Stomach (tissue), 9 donors: ENCODE data around the gene BLACAT1. TPM values are rescaled to one million over a fixed set of nuclear protein-coding genes. Genes with fewer than 3 reads are reported as not detected.

Source experiments
- DNase-seq, 2 donors: peaks; one replicate each; pipeline versions ENCODE4 v3.0.0 to v3.0.0-alpha.2; 2013 to 2019
- H3K27ac ChIP-seq, 5 donors: fragments of 200-600 bp in 4 of 5; sonication (generic) in 4 of 5; one replicate each; pipeline ENCODE4 v1.5.1; 2013 to 2019; ENCODE audit warnings: mild to moderate bottlenecking in 1 of 5, moderate library complexity in 1 of 5
- H3K27me3 ChIP-seq, 3 donors: fragments of 200-600 bp; sonication (generic); one replicate each; pipeline ENCODE4 v1.5.1; 2017 to 2019; ENCODE audit warnings: mixed run types in 1 of 3
- H3K36me3 ChIP-seq, 4 donors: fragments of 200-600 bp; sonication (generic); 1 replicate in 3 of 4; 2 replicates in 1 of 4; pipeline ENCODE4 v1.5.1; 2016 to 2019
- H3K4me1 ChIP-seq, 4 donors: fragments of 200-600 bp; sonication (generic); one replicate each; pipeline ENCODE4 v1.5.1; 2016 to 2019
- H3K4me3 ChIP-seq, 4 donors: fragments of 200-600 bp; sonication (generic) in 3 of 4; one replicate each; pipeline ENCODE4 v1.5.1; 2016 to 2019; ENCODE audit warnings: mild to moderate bottlenecking in 1 of 4
- H3K9me3 ChIP-seq, 4 donors: fragments of 200-600 bp; sonication (generic); one replicate each; pipeline ENCODE4 v1.5.1; 2016 to 2019
- CTCF ChIP-seq, 7 experiments: fragments of 450-650 bp in 4 of 7; fragments of 200-600 bp in 3 of 7; sonication (generic) in 3 of 7; IDR thresholded peaks; one replicate each; pipeline ENCODE4 v1.5.1; 2016 to 2019; ENCODE audit warnings: antibody characterized with exemption in 7 of 7, control low read depth in 2 of 7, mild to moderate bottlenecking in 1 of 7
- EP300 ChIP-seq: sonication (generic); formaldehyde crosslinking; IDR thresholded peaks from one replicate; pipeline ENCODE4 v1.6.1; 2017; ENCODE audit warnings: antibody characterized with exemption
- POLR2A ChIP-seq, 4 donors: fragments of 450-650 bp; IDR thresholded peaks; one replicate each; pipeline ENCODE4 v1.6.1; 2016; ENCODE audit warnings: antibody characterized with exemption in 4 of 4, control low read depth in 2 of 4, mild to moderate bottlenecking in 1 of 4, moderate library complexity in 1 of 4
- POLR2AphosphoS5 ChIP-seq, 3 donors: sonication (generic); formaldehyde crosslinking; IDR thresholded peaks; one replicate each; pipeline ENCODE4 v1.6.1; 2016; ENCODE audit warnings: antibody characterized with exemption in 3 of 3
- WGBS, 5 donors: extraction: QIAGEN DNeasy Blood & Tissue Kit in 3 of 5; methylation state at CpG; one replicate each; pipeline versions ENCODE4 v1.1.5 to v1.1.7; 2013 to 2018; 5-methylcytosine and 5-hydroxymethylcytosine counted together
- intact Hi-C: fragments of 100-400 bp; cut with DNase I; formaldehyde crosslinking; loops from one replicate; pipeline ENCODE4 v1.15.1; 2023; ENCODE audit warnings: low total_unique reads
- polyA plus RNA-seq, 3 donors: library from polyadenylated mRNA; stranded (reverse); fragments of 200-250 nt; gene quantifications; one replicate each; pipeline ENCODE4 v1.2.3, GENCODE V29; 2013
- total RNA-seq, 5 donors: library from RNA; depleted of rRNA; stranded (reverse); fragments of >200 nt; gene quantifications; one replicate each; pipeline versions ENCODE4 v1.1.0 to v1.2.3, GENCODE V29; 2014 to 2016
- donor health status: healthy with polysubstance abuse.
- donor health status: Bipolar disorder and iron deficiency.
- donor health status: healthy.

BLACAT1 gene
- total and polyA plus RNA-seq, 8 donors, result 0.37 to 0.43 TPM; not detected in 6

- TF ChIP-seq CTCF (IDR thresholded peaks at IDR 0.05) (no peak), EP300 (no peak), POLR2A (IDR thresholded peaks at IDR 0.05) (no peak), POLR2AphosphoS5 (IDR thresholded peaks at IDR 0.05) (no peak)
- H3K27ac ChIP-seq, result no peak overlapping the region
- H3K4me1 ChIP-seq, result peaks cover 0 to 12% (median 7%) of the 10 kb centered on the region in 4 donors
- no peaks in the 10 kb centered on the region for H3K36me3 ChIP-seq
- 85 to 92% (median 89%) methylated on average over 7 of the region's 7 CpGs for WGBS, 5 donors
- intact Hi-C loops, result no loop called here
- H3K9me3 ChIP-seq, result peaks cover 0 to 16% (median 12%) of the 10 kb centered on the region in 4 donors
- H3K4me3 ChIP-seq, result no peak overlapping the region
- no peak for DNase-seq
- peaks cover 0 to 60% (median 10%) of the 10 kb centered on the region in 3 donors for H3K27me3 ChIP-seq
Measured at GRCh38 chr1:205473966-205474365, 18.1 kb upstream of the BLACAT1 start.

GRCh38 chr1:205473475-205473874 is 17.6 kb upstream of the BLACAT1 start:
- Histone ChIP-seq H3K4me1 (peaks cover 0 to 10% (median 7%) of the 10 kb centered on the region in 4 donors), H3K9me3 (peaks cover 0 to 16% (median 12%) of the 10 kb centered on the region in 4 donors), H3K27ac (no peak overlapping the region), H3K36me3 (no peaks in the 10 kb centered on the region), H3K27me3 (peaks cover 0 to 56% (median 10%) of the 10 kb centered on the region in 3 donors), H3K4me3 (no peak overlapping the region)
- 26 to 44% (median 31%) methylated on average over 4 of the region's 4 CpGs for WGBS, 5 donors
- intact Hi-C loops, result no loop called here
- DNase-seq, result no peak
- TF ChIP-seq POLR2AphosphoS5 (IDR thresholded peaks at IDR 0.05), result no peak
- no peak for TF ChIP-seq EP300
- no peak for TF ChIP-seq POLR2A (IDR thresholded peaks at IDR 0.05)
- TF ChIP-seq CTCF (IDR thresholded peaks at IDR 0.05), result no peak

GRCh38 chr1:205472737-205473441 is 17.0 kb upstream of the BLACAT1 start:
- H3K9me3 ChIP-seq, result peaks cover 0 to 16% (median 12%) of the 10 kb centered on the region in 4 donors
- DNase-seq, result peak in 1 of 2 donors; percentile 52
- 16 to 28% (median 22%) methylated on average over 13 of the region's 13 CpGs for WGBS, 5 donors
- H3K27ac ChIP-seq, result no peak overlapping the region
- peaks cover 0 to 51% (median 10%) of the 10 kb centered on the region in 3 donors for H3K27me3 ChIP-seq
- intact Hi-C loops, result no loop called here
- H3K4me1 ChIP-seq, result peaks cover 0 to 5% (median 4%) of the 10 kb centered on the region in 4 donors
- no peak overlapping the region for H3K4me3 ChIP-seq
- no peak for TF ChIP-seq EP300
- no peak for TF ChIP-seq POLR2A (IDR thresholded peaks at IDR 0.05)
- no peak for TF ChIP-seq POLR2AphosphoS5 (IDR thresholded peaks at IDR 0.05)
- no peak for TF ChIP-seq CTCF (IDR thresholded peaks at IDR 0.05)
- no peaks in the 10 kb centered on the region for H3K36me3 ChIP-seq

- H3K4me3 ChIP-seq, result no peak overlapping the region
- H3K27me3 ChIP-seq, result peaks cover 0 to 54% (median 10%) of the 10 kb centered on the region in 3 donors
- H3K27ac ChIP-seq, result no peak overlapping the region
- peak in 1 of 2 donors; percentile 46 for DNase-seq
- WGBS, 5 donors, result 54 to 75% (median 66%) methylated on average over 6 of the region's 6 CpGs
- TF ChIP-seq POLR2A (IDR thresholded peaks at IDR 0.05) (no peak), POLR2AphosphoS5 (IDR thresholded peaks at IDR 0.05) (no peak), EP300 (no peak), CTCF (IDR thresholded peaks at IDR 0.05) (no peak)
- no peaks in the 10 kb centered on the region for H3K4me1 ChIP-seq
- intact Hi-C loops, result no loop called here
- peaks cover 0 to 7% (median 4%) of the 10 kb centered on the region in 4 donors for H3K9me3 ChIP-seq
- H3K36me3 ChIP-seq, result no peaks in the 10 kb centered on the region
Measured at GRCh38 chr1:205470131-205470530, 14.3 kb upstream of the BLACAT1 start.
